SU-DHL-6 (cell line): ENCODE results near the gene ART1.

ENCODE experiments used
- H2AFZ ChIP-seq: fragments of 200-600 bp; sonication (generic); 2 replicates; pipeline ENCODE4 v1.6.1; 2014; ENCODE audit warnings: low read depth, mild to moderate bottlenecking, moderate library complexity, mixed read lengths, antibody characterized with exemption, low read length; ENCODE audit not compliant: severe bottlenecking
- H3F3A ChIP-seq: fragments of 200-600 bp; shearing (Covaris generic); 2 replicates; pipeline ENCODE4 v1.6.0; 2016; ENCODE audit warnings: antibody characterized with exemption, mild to moderate bottlenecking; ENCODE audit not compliant: insufficient read depth
- H3K27ac ChIP-seq: fragments of 200-600 bp; sonication (generic); 2 replicates; pipeline ENCODE4 v1.5.1; 2016; ENCODE audit warnings: low read depth, mild to moderate bottlenecking, low read length, moderate library complexity, mixed read lengths
- H3K27me3 ChIP-seq: fragments of 200-600 bp; sonication (generic), shearing (Covaris generic); 2 replicates; pipeline ENCODE4 v1.6.0; 2014; ENCODE audit warnings: mild to moderate bottlenecking, low read length
- H3K36me3 ChIP-seq: fragments of 200-600 bp; sonication (generic); 2 replicates; pipeline ENCODE4 v1.6.1; 2014; ENCODE audit warnings: mild to moderate bottlenecking, low read length, mixed read lengths
- H3K4me2 ChIP-seq: fragments of 300-600, 200-600 bp; shearing (Covaris generic), sonication (generic); 2 replicates; pipeline ENCODE4 v1.6.0; 2014; ENCODE audit warnings: low read length, low read depth, mild to moderate bottlenecking; ENCODE audit not compliant: poor library complexity, severe bottlenecking
- H3K4me3 ChIP-seq: fragments of 200-600 bp; sonication (generic); 2 replicates; pipeline ENCODE4 v1.5.1; 2014; ENCODE audit warnings: antibody characterized with exemption, low read length, mild to moderate bottlenecking, mixed read lengths; ENCODE audit not compliant: insufficient read depth, poor library complexity, severe bottlenecking
- H3K79me2 ChIP-seq: fragments of 200-600 bp; sonication (generic); 2 replicates; pipeline ENCODE4 v1.6.1; 2014; ENCODE audit warnings: mild to moderate bottlenecking, low read length, moderate library complexity; ENCODE audit not compliant: insufficient read depth
- H3K9ac ChIP-seq: fragments of 200-600 bp; sonication (generic); 2 replicates; pipeline ENCODE4 v1.7.0; 2014; ENCODE audit warnings: mild to moderate bottlenecking, low read length
- H3K9me2 ChIP-seq: fragments of 200-600 bp; sonication (generic); replicated peaks from 2 replicates; pipeline ENCODE4 v1.6.1; 2014; ENCODE audit warnings: low read length; ENCODE audit not compliant: insufficient read depth
- H3K9me3 ChIP-seq: fragments of 200-600 bp; sonication (generic); 2 replicates; pipeline ENCODE4 v1.6.1; 2014; ENCODE audit warnings: low read length, mixed read lengths; ENCODE audit not compliant: insufficient read depth
- H4K20me1 ChIP-seq: fragments of 200-600 bp; sonication (generic); 2 replicates; pipeline ENCODE4 v1.6.1; 2014; ENCODE audit warnings: low read depth, mild to moderate bottlenecking, antibody characterized with exemption, low read length, moderate library complexity, mixed read lengths
- CTCF ChIP-seq: fragments of 200-600 bp; sonication (generic); IDR thresholded peaks from one replicate; pipeline ENCODE4 v1.5.1; 2017; ENCODE audit warnings: antibody characterized with exemption, mild to moderate bottlenecking, low read length, moderate library complexity; ENCODE audit not compliant: insufficient read depth, poor library complexity, severe bottlenecking
- EZH2phosphoT487 ChIP-seq: fragments of 200-600 bp; sonication (generic), shearing (Covaris generic); conservative IDR thresholded peaks from 2 replicates; pipeline ENCODE4 v1.6.1; 2018; ENCODE audit warnings: mild to moderate bottlenecking, antibody characterized with exemption, low read length, moderate library complexity, mixed read lengths

The ART1 gene

DNA sequence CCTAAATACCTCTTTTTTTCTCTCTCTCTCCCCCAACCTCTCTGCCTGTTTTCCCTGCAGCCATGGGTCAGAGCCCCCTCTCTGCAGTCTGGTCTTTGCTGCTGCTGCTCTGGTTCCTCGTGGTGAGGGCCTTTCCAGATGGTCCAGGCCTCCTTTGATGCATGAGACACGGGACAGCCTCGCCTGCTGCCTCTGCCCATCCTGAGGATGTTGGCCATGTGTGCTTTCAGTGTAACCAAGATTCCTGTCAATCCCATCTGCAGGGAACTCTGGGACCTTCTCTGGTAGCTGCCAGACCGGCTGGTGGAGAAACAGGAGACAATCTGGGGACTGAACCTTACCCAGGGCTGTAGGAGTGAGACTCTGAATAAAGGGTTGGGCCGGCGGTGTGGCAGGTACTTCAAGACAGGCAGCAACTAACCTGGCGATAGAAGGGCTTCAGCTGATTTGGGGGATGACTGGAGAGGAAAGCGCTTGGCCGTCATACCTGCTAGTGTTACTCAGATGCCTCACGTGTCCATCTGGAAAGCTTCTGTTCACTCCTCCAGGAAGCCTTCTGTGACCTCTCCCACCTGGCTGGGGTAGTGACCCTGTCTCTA, 19.2 kb downstream of the ART1 start:
- no peak overlapping the region for H3K9ac ChIP-seq
- no peaks in the 10 kb centered on the region for H3F3A ChIP-seq
- H4K20me1 ChIP-seq: no peaks in the 10 kb centered on the region
- no peaks in the 10 kb centered on the region for H3K9me2 ChIP-seq
- H3K4me3 ChIP-seq: no peak overlapping the region
- H3K79me2 ChIP-seq: no peaks in the 10 kb centered on the region
- no peaks in the 10 kb centered on the region for H3K27me3 ChIP-seq
- H3K36me3 ChIP-seq: no peaks in the 10 kb centered on the region
- no peak for TF ChIP-seq CTCF
- no peak for TF ChIP-seq EZH2phosphoT487
- no peak overlapping the region for H2AFZ ChIP-seq
- H3K4me2 ChIP-seq: no peak overlapping the region
- no peaks in the 10 kb centered on the region for H3K9me3 ChIP-seq
- H3K27ac ChIP-seq: no peak overlapping the region

DNA sequence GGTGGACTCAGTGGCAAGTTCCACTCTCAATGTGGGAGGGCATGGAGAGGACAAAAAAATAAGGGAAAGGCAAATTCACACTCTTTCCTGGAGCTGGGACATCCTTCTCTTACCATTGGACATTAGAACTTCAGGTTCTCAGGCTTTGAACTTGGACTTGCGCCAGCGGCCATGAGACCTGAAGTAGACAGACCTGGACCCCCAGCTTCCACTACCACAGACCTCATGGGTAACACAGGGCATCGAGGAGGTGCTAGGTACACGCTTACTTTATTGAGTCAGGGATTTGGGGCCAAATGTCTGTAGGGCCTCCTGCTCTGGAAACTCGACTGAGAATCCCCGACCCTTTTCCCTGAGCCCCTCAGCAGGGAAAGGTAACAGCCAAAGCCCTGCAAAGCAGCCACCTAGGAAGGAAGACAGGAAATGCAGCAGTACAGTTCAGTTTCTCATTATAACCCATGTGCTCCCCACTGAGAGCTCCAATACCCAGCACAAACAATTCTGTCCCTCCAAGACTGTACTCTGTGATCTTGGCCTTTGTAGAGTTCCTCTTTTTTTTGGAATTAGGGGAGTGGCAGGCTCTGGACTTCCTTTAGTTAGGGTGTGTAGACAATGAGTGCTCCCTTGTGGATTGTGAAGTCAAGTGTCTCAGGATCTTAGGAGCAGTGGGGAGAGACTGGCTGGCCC, 20.6 kb downstream of the ART1 start:
- Histone ChIP-seq H3K27me3 (no peaks in the 10 kb centered on the region), H4K20me1 (no peaks in the 10 kb centered on the region), H2AFZ (no peak overlapping the region), H3K9ac (no peak overlapping the region), H3F3A (no peaks in the 10 kb centered on the region), H3K36me3 (no peaks in the 10 kb centered on the region), H3K79me2 (no peaks in the 10 kb centered on the region), H3K9me2 (no peaks in the 10 kb centered on the region), H3K27ac (no peak overlapping the region), H3K4me3 (no peak overlapping the region), H3K9me3 (no peaks in the 10 kb centered on the region), H3K4me2 (no peak overlapping the region)
- TF ChIP-seq EZH2phosphoT487: no peak
- no peak for TF ChIP-seq CTCF

- no peak overlapping the region for H3K4me3 ChIP-seq
- H3K79me2 ChIP-seq: no peaks in the 10 kb centered on the region
- H3K27me3 ChIP-seq: no peaks in the 10 kb centered on the region
- H2AFZ ChIP-seq: no peak overlapping the region
- no peaks in the 10 kb centered on the region for H3F3A ChIP-seq
- H3K9ac ChIP-seq: no peak overlapping the region
- no peaks in the 10 kb centered on the region for H4K20me1 ChIP-seq
- H3K9me2 ChIP-seq: no peaks in the 10 kb centered on the region
- no peak for TF ChIP-seq CTCF
- TF ChIP-seq EZH2phosphoT487: no peak
- H3K9me3 ChIP-seq: no peaks in the 10 kb centered on the region
- no peaks in the 10 kb centered on the region for H3K36me3 ChIP-seq
- H3K4me2 ChIP-seq: no peak overlapping the region
- no peak overlapping the region for H3K27ac ChIP-seq
Measured at GRCh38 chr11:3666023-3666530, 21.1 kb downstream of the ART1 start.
